PC-9 (cell line): Measurements from ENCODE around the gene FAM111B. TPM values are rescaled to one million over a fixed set of nuclear protein-coding genes. Genes with fewer than 3 reads are reported as not detected.

Source experiments
- BruUV-seq: library from RNA; stranded (reverse); fragments of 400-500 nt; replicated peaks from 2 replicates; lab custom pipeline; 2021; lab: Mats Ljungman, UMichigan
- CTCF ChIA-PET: fragments of 300-600 bp; sonication (Branson Sonifier 250); formaldehyde crosslinking; loops from one replicate; lab custom pipeline; 2022; ENCODE audit warnings: antibody characterized with exemption; lab: Charles Lee
- POLR2A ChIA-PET: fragments of 300-600 bp; sonication (Branson Sonifier 250); formaldehyde crosslinking; loops from one replicate; lab custom pipeline; 2022; ENCODE audit warnings: antibody characterized with exemption; ENCODE audit not compliant: unreplicated experiment; lab: Charles Lee
- DNase-seq, 2 experiments: peaks; one replicate each; pipeline versions ENCODE4 v3.0.0 to v3.0.0-alpha.2; 2015 to 2022; ENCODE audit warnings: mixed read lengths in 1 of 2
- H2AFZ ChIP-seq: fragments of 200-600 bp; sonication (generic); 2 replicates; pipeline ENCODE4 v1.8.1; 2017; ENCODE audit warnings: antibody characterized with exemption
- H3F3A ChIP-seq: fragments of 200-600 bp; sonication (generic); 2 replicates; pipeline ENCODE4 v1.8.1; 2017; ENCODE audit warnings: antibody characterized with exemption, mild to moderate bottlenecking, low read depth; ENCODE audit not compliant: insufficient read depth
- H3K27ac ChIP-seq: fragments of 200-600 bp; sonication (generic); 2 replicates; pipeline ENCODE4 v1.6.1; 2016; ENCODE audit warnings: mixed run types
- H3K27me3 ChIP-seq: fragments of 200-600 bp; sonication (generic); 2 replicates; pipeline ENCODE4 v1.6.1; 2016; ENCODE audit warnings: low read depth, mixed run types; ENCODE audit not compliant: insufficient read depth
- H3K36me3 ChIP-seq: fragments of 200-600 bp; sonication (generic); 2 replicates; pipeline ENCODE4 v1.6.1; 2016; ENCODE audit warnings: low read depth, mixed run types
- H3K4me1 ChIP-seq: fragments of 200-600 bp; sonication (generic); replicated peaks from 2 replicates; pipeline ENCODE4 v1.6.1; 2016; ENCODE audit warnings: mixed run types; ENCODE audit not compliant: insufficient read depth
- H3K4me2 ChIP-seq: fragments of 200-600 bp; sonication (generic); 2 replicates; pipeline ENCODE4 v1.6.1; 2017; ENCODE audit warnings: mixed run types
- H3K4me3 ChIP-seq: fragments of 200-600 bp; sonication (generic); 2 replicates; pipeline ENCODE4 v1.6.1; 2016; ENCODE audit warnings: mixed run types
- H3K79me2 ChIP-seq: fragments of 200-600 bp; sonication (generic); 2 replicates; pipeline ENCODE4 v1.6.1; 2017; ENCODE audit warnings: low read depth, mixed run types
- H3K9me2 ChIP-seq: fragments of 200-600 bp; sonication (generic); 2 replicates; pipeline ENCODE4 v1.8.1; 2017; ENCODE audit warnings: mild to moderate bottlenecking; ENCODE audit not compliant: insufficient read depth
- H3K9me3 ChIP-seq: fragments of 200-600 bp; sonication (generic); 2 replicates; pipeline ENCODE4 v1.8.1; 2016; ENCODE audit warnings: low read depth; ENCODE audit not compliant: insufficient read depth
- H4K20me1 ChIP-seq: fragments of 200-600 bp; sonication (generic); 2 replicates; pipeline ENCODE4 v1.8.1; 2017; ENCODE audit not compliant: insufficient read depth
- EZH2 ChIP-seq: fragments of 200-600 bp; sonication (generic); IDR thresholded peaks from 2 replicates; pipeline ENCODE4 v1.8.0; 2017; ENCODE audit warnings: antibody characterized with exemption, low read depth
- intact Hi-C: fragments of 100-400 bp; cut with micrococcal nuclease; formaldehyde crosslinking; loops from one replicate; pipeline ENCODE4 v1.10.0; 2022; ENCODE audit not compliant: unreplicated experiment
- total RNA-seq: library from RNA; stranded (reverse); gene quantifications from 2 replicates; pipeline ENCODE4 v1.2.3, GENCODE V29; 2021
- TF ChIP-seq, protein P1 (sequence below): fragments of 200-600 bp; sonication (generic); conservative IDR thresholded peaks from 2 replicates; pipeline ENCODE4 v1.6.1; 2017; ENCODE audit warnings: mixed run types, antibody characterized with exemption, mild to moderate bottlenecking, moderate library complexity

FAM111B gene
- total RNA-seq, 1 experiment from 2014 or later: 12.0 TPM

DNA sequence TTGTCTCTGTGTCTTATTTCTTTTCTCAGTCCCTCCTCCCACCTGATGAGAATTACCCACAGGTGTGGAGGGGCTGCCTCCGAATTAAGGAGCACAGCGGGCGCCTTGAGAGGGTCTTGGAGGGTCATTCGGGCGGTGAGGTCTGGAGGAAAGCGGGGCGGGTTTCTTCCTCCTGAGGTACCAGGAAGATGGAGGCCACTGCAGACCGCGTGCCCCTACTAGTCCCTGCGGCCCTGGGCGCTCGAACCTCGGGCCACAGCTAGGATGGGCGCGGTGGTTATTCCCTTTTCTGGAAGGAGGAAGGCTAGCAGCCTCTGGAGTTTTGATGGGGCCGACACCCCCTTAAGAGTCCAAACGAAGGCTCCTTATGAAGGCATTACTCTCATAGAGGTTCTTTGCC is 30.2 kb downstream of the FAM111B start:
- no peak overlapping the region for H3K27ac ChIP-seq
- H3K27me3 ChIP-seq: no peaks in the 10 kb centered on the region
- POLR2A ChIA-PET: interaction anchor here (0.6 kb wide), 1 partner anchor 1709 kb away, joined by 7 read pairs; no protein-coding TSS in a partner anchor
- no peak for DNase-seq
- peaks cover 9% of the 10 kb centered on the region for H3F3A ChIP-seq
- peaks cover 1% of the 10 kb centered on the region; the same call in 1 of the 2 replicates for H3K36me3 ChIP-seq
- no peak overlapping the region for H3K4me3 ChIP-seq
- no peaks in the 10 kb centered on the region for H3K79me2 ChIP-seq
- H3K9me3 ChIP-seq: 0 out of 2 replicates have a peak, but pooled peaks cover 4% of the 10 kb centered on the region
- H3K4me1 ChIP-seq: peaks cover 8% of the 10 kb centered on the region
- no peak overlapping the region for H3K4me2 ChIP-seq
- no peaks in the 10 kb centered on the region for H3K9me2 ChIP-seq
- no peaks in the 10 kb centered on the region for H4K20me1 ChIP-seq
- no TSS peak for BruUV-seq
- TF ChIP-seq, protein P1, sequence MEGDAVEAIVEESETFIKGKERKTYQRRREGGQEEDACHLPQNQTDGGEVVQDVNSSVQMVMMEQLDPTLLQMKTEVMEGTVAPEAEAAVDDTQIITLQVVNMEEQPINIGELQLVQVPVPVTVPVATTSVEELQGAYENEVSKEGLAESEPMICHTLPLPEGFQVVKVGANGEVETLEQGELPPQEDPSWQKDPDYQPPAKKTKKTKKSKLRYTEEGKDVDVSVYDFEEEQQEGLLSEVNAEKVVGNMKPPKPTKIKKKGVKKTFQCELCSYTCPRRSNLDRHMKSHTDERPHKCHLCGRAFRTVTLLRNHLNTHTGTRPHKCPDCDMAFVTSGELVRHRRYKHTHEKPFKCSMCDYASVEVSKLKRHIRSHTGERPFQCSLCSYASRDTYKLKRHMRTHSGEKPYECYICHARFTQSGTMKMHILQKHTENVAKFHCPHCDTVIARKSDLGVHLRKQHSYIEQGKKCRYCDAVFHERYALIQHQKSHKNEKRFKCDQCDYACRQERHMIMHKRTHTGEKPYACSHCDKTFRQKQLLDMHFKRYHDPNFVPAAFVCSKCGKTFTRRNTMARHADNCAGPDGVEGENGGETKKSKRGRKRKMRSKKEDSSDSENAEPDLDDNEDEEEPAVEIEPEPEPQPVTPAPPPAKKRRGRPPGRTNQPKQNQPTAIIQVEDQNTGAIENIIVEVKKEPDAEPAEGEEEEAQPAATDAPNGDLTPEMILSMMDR: no peak
- no peak overlapping the region for H2AFZ ChIP-seq
- intact Hi-C loops: no loop called here
- CTCF ChIA-PET: no interaction called here

DNA sequence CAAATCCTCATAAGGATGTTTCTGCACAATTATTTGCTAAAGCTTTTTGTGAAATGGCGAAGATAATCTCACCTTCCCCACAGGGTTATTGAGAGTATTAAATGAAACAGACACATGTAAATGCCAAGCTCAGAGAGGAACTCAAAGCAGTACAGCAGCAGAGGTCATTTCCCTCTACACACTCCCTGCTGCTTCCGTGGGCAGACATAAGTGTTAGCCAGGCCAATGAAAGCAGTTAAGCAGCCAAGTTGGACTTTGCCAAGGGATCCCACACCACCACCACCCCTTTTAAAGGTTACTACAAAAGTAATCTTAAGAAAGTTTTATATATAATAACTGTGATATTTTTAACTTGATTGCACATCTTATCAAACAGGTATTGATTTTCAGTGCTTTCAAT is 31.6 kb downstream of the FAM111B start:
- Histone ChIP-seq H3F3A (peaks cover 21% of the 10 kb centered on the region), H3K79me2 (no peaks in the 10 kb centered on the region), H3K4me2 (no peak overlapping the region), H4K20me1 (no peaks in the 10 kb centered on the region), H3K4me1 (peaks cover 11% of the 10 kb centered on the region), H3K4me3 (no peak overlapping the region), H3K36me3 (no peaks in the 10 kb centered on the region), H3K27ac (no peak overlapping the region), H3K9me3 (no peaks in the 10 kb centered on the region), H3K27me3 (no peaks in the 10 kb centered on the region), H3K9me2 (no peaks in the 10 kb centered on the region), H2AFZ (no peak overlapping the region)
- no peak for TF ChIP-seq EZH2
- TF ChIP-seq, protein P1: no peak
- POLR2A ChIA-PET: no interaction called here
- no peak for DNase-seq
- BruUV-seq: no TSS peak
- intact Hi-C loops: no loop called here
- CTCF ChIA-PET: interaction anchor here (0.6 kb wide), 1 partner anchor 611 kb away, joined by 3 read pairs; no protein-coding TSS in a partner anchor

DNA sequence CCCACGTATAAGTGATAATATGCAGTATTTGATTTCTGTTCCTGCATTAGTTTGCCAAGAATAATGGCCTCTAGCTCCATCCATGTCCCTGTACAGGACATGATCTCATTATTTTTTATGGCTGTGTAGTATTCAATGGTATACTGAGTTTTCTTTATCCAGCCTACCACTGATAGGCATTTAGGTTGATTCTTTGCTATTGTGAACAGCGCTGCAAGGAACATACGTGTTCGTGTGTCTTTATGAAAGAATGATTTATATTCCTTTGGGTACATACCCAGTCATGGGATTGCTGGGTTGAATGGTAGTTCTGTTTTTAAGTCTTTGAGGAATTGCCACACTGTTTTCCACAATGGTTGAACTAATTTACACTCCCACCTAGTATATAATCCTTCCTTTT is 34.2 kb downstream of the FAM111B start:
- intact Hi-C loops: loop anchor here (5.0 to 10.0 kb wide), 2 partner anchors 46 to 1476 kb away; partner anchors contain the start of gene ZDHHC5
- BruUV-seq: no TSS peak
- 0 out of 2 replicates have a peak, but pooled peaks cover 1% of the 10 kb centered on the region for H3K36me3 ChIP-seq
- H3K4me2 ChIP-seq: peak overlapping the region; percentile 78
- no peaks in the 10 kb centered on the region for H3K79me2 ChIP-seq
- H2AFZ ChIP-seq: no peak overlapping the region
- no peaks in the 10 kb centered on the region for H3K27me3 ChIP-seq
- no peaks in the 10 kb centered on the region for H4K20me1 ChIP-seq
- H3K9me2 ChIP-seq: no peaks in the 10 kb centered on the region
- peaks cover 29% of the 10 kb centered on the region for H3F3A ChIP-seq
- 0 out of 2 replicates have a peak overlapping the region, but pooled peaks have one; percentile 72 for H3K4me3 ChIP-seq
- H3K9me3 ChIP-seq: no peaks in the 10 kb centered on the region
- TF ChIP-seq EZH2: no peak
- TF ChIP-seq, protein P1: no peak
- H3K4me1 ChIP-seq: peaks cover 36% of the 10 kb centered on the region
- CTCF ChIA-PET: interaction anchor here (0.8 to 1.8 kb wide), 2 partner anchors 14 to 17 kb away, joined by 3 to 11 read pairs; no protein-coding TSS in a partner anchor
- no peak overlapping the region for H3K27ac ChIP-seq
- no peak for DNase-seq
- POLR2A ChIA-PET: no interaction called here
